Karpas-422 (cell line): ENCODE data around the gene PLAAT4. TPM values are rescaled to one million over a fixed set of nuclear protein-coding genes. Genes with fewer than 3 reads are reported as not detected.

Source experiments
- DNase-seq: peaks from one replicate; pipeline ENCODE4 v3.0.0-alpha.2; 2015
- H2AFZ ChIP-seq: fragments of 200-600 bp; sonication (generic); 2 replicates; pipeline ENCODE4 v1.6.1; 2014; ENCODE audit warnings: antibody characterized with exemption, low read length, mixed read lengths
- H3K27ac ChIP-seq: fragments of 200-600 bp; sonication (generic); 2 replicates; pipeline ENCODE4 v1.5.1; 2014; ENCODE audit warnings: mild to moderate bottlenecking, low read length, moderate library complexity
- H3K27me3 ChIP-seq: fragments of 200-600 bp; sonication (generic); 2 replicates; pipeline ENCODE4 v1.6.1; 2014; ENCODE audit warnings: low read length, mixed read lengths
- H3K36me3 ChIP-seq: fragments of 200-600 bp; sonication (generic); 2 replicates; pipeline ENCODE4 v1.6.1; 2014; ENCODE audit warnings: low read length, mixed read lengths; ENCODE audit not compliant: insufficient read depth
- H3K4me1 ChIP-seq: fragments of 200-600 bp; sonication (generic); 2 replicates; pipeline ENCODE4 v1.6.1; 2014; ENCODE audit warnings: mild to moderate bottlenecking, low read length, mixed read lengths
- H3K4me2 ChIP-seq: fragments of 200-600 bp; sonication (generic); 2 replicates; pipeline ENCODE4 v1.6.1; 2014; ENCODE audit warnings: low read length, low read depth, mild to moderate bottlenecking; ENCODE audit not compliant: poor library complexity, severe bottlenecking
- H3K4me3 ChIP-seq: fragments of 200-600 bp; sonication (generic); 2 replicates; pipeline ENCODE4 v1.5.1; 2014; ENCODE audit warnings: mild to moderate bottlenecking, antibody characterized with exemption, low read length, mixed read lengths
- H3K79me2 ChIP-seq: fragments of 200-600 bp; sonication (generic); 2 replicates; pipeline ENCODE4 v1.6.1; 2014; ENCODE audit warnings: mild to moderate bottlenecking, low read length, mixed read lengths
- H3K9ac ChIP-seq: fragments of 200-600 bp; sonication (generic); 2 replicates; pipeline ENCODE4 v1.6.0; 2014; ENCODE audit warnings: low read length
- H3K9me2 ChIP-seq: fragments of 200-600 bp; sonication (generic), shearing (Covaris generic); replicated peaks from 2 replicates; pipeline ENCODE4 v1.6.0; 2014; ENCODE audit warnings: mild to moderate bottlenecking, low read length, moderate library complexity; ENCODE audit not compliant: insufficient read depth
- H3K9me3 ChIP-seq: fragments of 300-700, 200-600 bp; sonication (generic); 2 replicates; pipeline ENCODE4 v1.6.1; 2014; ENCODE audit warnings: low read length, mixed read lengths
- H4K20me1 ChIP-seq: fragments of 200-600 bp; sonication (generic); 2 replicates; pipeline ENCODE4 v1.6.1; 2014; ENCODE audit warnings: mild to moderate bottlenecking, antibody characterized with exemption, low read length, low read depth; ENCODE audit not compliant: insufficient read depth
- total RNA-seq: library from RNA; depleted of rRNA; stranded (reverse); fragments of >200 nt; shearing (Covaris generic); gene quantifications from 2 replicates; pipeline ENCODE4 v1.2.3, GENCODE V29; 2014; ENCODE audit warnings: low replicate concordance

PLAAT4 gene
- total RNA-seq, 1 experiment from 2014 or later, result not detected

DNA sequence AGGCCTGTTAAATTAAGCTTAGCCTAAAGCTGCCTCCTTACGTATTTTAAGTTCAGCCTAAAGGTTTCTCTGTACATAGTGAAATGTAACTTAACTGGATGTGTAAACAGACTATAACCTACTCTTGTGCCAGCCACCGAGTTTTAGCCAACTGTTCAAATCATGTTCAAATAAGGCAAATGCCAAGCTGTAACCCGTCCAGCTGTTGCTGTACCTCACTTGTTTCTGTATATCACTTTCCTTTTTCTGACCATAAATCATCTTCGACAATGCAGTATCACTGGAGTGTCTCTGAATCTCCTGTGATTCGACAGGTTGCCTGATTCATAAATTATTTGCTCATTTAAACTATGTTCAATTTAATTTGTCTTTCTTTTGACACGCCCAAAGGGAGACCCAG is 41.6 kb upstream of the PLAAT4 start:
- Histone ChIP-seq H3K79me2 (no peaks in the 10 kb centered on the region), H3K27ac (no peak overlapping the region), H3K27me3 (no peaks in the 10 kb centered on the region), H3K9ac (no peak overlapping the region), H2AFZ (no peak overlapping the region), H3K9me3 (peaks cover 1% of the 10 kb centered on the region), H3K4me1 (no peaks in the 10 kb centered on the region), H4K20me1 (no peaks in the 10 kb centered on the region), H3K9me2 (no peaks in the 10 kb centered on the region), H3K36me3 (no peaks in the 10 kb centered on the region), H3K4me2 (no peak overlapping the region), H3K4me3 (no peak overlapping the region)
- no peak for DNase-seq

DNA sequence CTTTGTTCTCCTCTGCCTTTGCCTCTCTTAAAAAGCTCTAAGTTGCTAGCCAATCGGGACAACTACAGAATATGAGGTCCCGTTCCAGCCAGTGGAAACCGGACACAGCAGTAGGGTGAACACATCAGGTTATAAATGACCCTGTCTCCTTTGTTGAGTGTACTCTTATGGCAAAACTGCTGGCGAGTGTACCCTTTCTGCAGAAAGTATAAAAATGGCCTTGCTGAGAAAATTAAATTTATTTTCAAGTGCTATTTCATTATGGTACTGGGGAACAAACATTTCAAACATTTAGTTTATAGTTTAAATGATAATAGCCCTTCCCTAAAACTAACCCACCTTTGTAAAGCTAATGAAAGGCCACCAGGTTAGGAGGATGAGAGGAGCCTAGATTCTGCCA is 36.7 kb upstream of the PLAAT4 start:
- H3K4me2 ChIP-seq, result no peak overlapping the region
- H3K9me3 ChIP-seq, result peaks cover 7% of the 10 kb centered on the region
- no peak for DNase-seq
- no peak overlapping the region for H3K27ac ChIP-seq
- no peaks in the 10 kb centered on the region for H3K4me1 ChIP-seq
- no peak overlapping the region for H3K4me3 ChIP-seq
- no peak overlapping the region for H3K9ac ChIP-seq
- H2AFZ ChIP-seq, result no peak overlapping the region
- no peaks in the 10 kb centered on the region for H3K9me2 ChIP-seq
- peaks cover 3% of the 10 kb centered on the region; the same call in 1 of the 2 replicates for H3K36me3 ChIP-seq
- no peaks in the 10 kb centered on the region for H3K27me3 ChIP-seq
- H4K20me1 ChIP-seq, result no peaks in the 10 kb centered on the region
- H3K79me2 ChIP-seq, result no peaks in the 10 kb centered on the region

DNA sequence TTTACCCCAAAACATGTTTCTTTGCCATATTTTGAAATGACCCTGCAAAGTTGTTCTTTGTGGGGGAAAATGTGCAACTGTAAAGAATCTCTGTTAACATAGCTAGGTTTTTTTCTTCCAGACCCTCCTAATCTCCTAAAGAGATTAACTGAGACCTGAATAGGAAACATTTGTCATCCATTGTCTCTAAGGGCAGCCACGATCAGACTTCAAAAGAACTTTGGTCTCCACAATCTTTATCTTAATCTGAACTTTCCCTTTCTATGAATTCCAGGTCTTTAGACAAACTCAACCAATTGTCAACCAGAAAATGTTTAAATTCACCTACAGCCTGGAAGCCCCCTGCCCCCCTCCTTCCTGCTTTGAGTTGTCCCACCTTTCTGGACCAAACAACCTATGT is 35.4 kb upstream of the PLAAT4 start:
- Histone ChIP-seq H3K79me2 (no peaks in the 10 kb centered on the region), H3K9ac (no peak overlapping the region), H3K4me1 (no peaks in the 10 kb centered on the region), H3K27ac (no peak overlapping the region), H3K9me3 (peaks cover 7% of the 10 kb centered on the region), H3K4me3 (no peak overlapping the region), H3K36me3 (peaks cover 3% of the 10 kb centered on the region; the same call in 1 of the 2 replicates), H3K4me2 (no peak overlapping the region), H4K20me1 (no peaks in the 10 kb centered on the region), H3K27me3 (no peaks in the 10 kb centered on the region), H2AFZ (no peak overlapping the region), H3K9me2 (no peaks in the 10 kb centered on the region)
- no peak for DNase-seq

DNA sequence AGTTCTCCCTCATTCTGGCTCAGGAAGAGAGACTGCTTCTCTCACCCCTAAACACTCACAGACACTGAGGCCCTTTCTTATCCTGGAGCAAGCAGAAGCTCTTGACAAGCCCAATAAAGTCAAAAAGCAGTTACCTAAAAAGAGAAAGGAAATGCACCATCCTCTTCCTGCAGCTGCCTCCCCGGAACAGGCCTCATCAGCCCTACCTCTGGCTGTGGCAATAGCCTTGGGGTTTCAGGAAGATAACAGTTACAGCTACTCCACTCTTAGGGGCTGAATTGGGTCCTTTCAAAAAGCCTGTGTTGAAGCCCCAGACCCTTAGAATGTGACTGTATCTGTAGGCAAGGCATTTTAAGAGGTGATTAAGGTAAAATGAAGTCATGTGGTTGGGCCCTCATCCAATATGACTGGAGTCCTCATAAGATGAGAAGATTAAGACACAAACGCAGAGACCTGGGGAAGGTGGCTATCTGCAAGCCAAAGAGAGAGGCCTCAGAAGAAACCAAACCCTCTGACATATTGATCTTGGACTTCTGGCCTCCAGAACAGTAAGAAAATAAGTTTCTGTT is 34.3 kb upstream of the PLAAT4 start:
- no peak for DNase-seq
- H4K20me1 ChIP-seq, result no peaks in the 10 kb centered on the region
- H3K27ac ChIP-seq, result no peak overlapping the region
- H2AFZ ChIP-seq, result 0 out of 2 replicates have a peak overlapping the region, but pooled peaks have one; percentile 36
- no peaks in the 10 kb centered on the region for H3K9me2 ChIP-seq
- peaks cover 7% of the 10 kb centered on the region for H3K9me3 ChIP-seq
- H3K4me2 ChIP-seq, result no peak overlapping the region
- H3K9ac ChIP-seq, result no peak overlapping the region
- no peaks in the 10 kb centered on the region for H3K79me2 ChIP-seq
- H3K36me3 ChIP-seq, result peaks cover 3% of the 10 kb centered on the region; the same call in 1 of the 2 replicates
- no peaks in the 10 kb centered on the region for H3K27me3 ChIP-seq
- no peak overlapping the region for H3K4me3 ChIP-seq
- no peaks in the 10 kb centered on the region for H3K4me1 ChIP-seq

DNA sequence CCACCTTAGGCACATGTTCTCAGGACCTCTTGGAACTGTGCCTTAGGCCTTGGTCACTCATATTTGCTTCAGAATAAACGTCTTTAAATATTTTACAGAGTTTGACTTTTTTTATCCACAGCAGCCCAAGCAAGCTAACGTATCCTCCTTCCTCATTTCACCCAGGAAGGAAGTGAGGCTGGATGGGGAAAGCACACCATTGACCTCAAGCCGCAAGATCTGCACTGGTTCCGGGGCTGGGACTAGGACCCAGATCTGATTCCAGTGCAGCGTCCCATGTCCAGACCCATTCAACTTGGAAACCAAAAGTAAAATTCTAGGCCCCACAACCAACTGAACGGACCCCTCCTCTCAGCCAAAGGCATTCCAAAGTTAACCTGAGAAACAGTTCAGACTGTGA is 33.1 kb upstream of the PLAAT4 start:
- DNase-seq, result no peak
- Histone ChIP-seq H3K79me2 (no peaks in the 10 kb centered on the region), H3K9me3 (peaks cover 7% of the 10 kb centered on the region), H3K4me3 (no peak overlapping the region), H3K4me1 (no peaks in the 10 kb centered on the region), H3K27me3 (no peaks in the 10 kb centered on the region), H3K36me3 (peaks cover 3% of the 10 kb centered on the region; the same call in 1 of the 2 replicates), H3K27ac (no peak overlapping the region), H3K9ac (no peak overlapping the region), H3K9me2 (no peaks in the 10 kb centered on the region), H2AFZ (no peak overlapping the region), H3K4me2 (no peak overlapping the region), H4K20me1 (no peaks in the 10 kb centered on the region)

DNA sequence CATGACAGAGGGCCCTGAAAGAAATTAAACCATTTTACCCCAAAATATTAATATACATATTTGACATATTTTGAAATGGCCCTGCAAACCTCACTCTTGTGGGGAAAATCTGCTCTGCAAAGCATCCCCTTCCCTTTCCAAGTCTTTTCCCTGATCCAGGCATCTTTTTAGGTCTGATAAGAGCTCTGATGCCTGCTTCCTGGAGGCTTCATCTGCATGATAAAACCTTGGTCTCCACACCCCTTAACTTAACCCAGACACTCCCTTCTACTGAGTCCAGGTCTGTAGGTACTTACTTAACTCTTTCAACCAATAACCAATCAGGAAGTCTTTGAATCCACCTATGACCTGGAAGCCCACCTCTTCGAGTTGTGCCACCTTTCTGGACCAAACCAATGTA is 32.6 kb upstream of the PLAAT4 start:
- H3K36me3 ChIP-seq, result peaks cover 3% of the 10 kb centered on the region; the same call in 1 of the 2 replicates
- no peaks in the 10 kb centered on the region for H3K27me3 ChIP-seq
- H3K4me2 ChIP-seq, result no peak overlapping the region
- no peak overlapping the region for H3K27ac ChIP-seq
- no peak overlapping the region for H3K4me3 ChIP-seq
- no peaks in the 10 kb centered on the region for H3K9me2 ChIP-seq
- no peaks in the 10 kb centered on the region for H3K4me1 ChIP-seq
- peaks cover 7% of the 10 kb centered on the region for H3K9me3 ChIP-seq
- DNase-seq, result no peak
- no peaks in the 10 kb centered on the region for H4K20me1 ChIP-seq
- H3K79me2 ChIP-seq, result no peaks in the 10 kb centered on the region
- no peak overlapping the region for H3K9ac ChIP-seq
- no peak overlapping the region for H2AFZ ChIP-seq

DNA sequence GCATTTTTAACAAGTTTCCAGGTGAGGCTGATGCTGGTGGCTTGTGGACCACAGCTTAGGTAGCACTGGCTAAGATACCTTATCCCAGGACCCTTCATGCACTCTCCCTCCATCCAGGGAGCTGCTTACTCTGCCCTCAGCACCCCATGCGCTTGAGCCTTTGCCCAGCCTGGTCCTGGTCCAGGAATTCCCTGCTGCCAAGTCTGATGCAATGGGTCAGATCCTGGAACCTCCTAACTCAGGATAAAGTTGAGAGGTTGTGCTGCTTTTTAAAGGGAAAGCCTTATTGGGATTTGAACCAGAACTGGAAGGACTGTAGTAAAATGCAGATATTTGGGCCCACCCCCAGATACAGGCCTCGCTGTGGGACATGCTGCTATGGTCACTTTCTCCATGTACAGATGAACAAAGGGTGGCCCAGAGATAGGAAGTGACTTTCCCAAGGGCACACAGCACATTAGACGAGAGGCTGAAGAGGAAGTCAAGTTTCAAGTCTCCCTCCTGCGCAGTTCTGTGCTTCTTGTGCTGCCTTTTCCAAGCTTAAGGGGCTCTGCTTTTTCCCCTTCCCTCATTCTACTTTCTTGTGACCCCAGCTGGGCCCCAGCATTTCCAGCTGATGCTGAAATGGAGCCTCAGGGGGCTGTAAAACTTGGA is 31.5 kb upstream of the PLAAT4 start:
- peaks cover 3% of the 10 kb centered on the region; the same call in 1 of the 2 replicates for H3K36me3 ChIP-seq
- H3K9ac ChIP-seq, result no peak overlapping the region
- no peaks in the 10 kb centered on the region for H4K20me1 ChIP-seq
- no peak overlapping the region for H2AFZ ChIP-seq
- no peak for DNase-seq
- no peaks in the 10 kb centered on the region for H3K4me1 ChIP-seq
- peaks cover 4% of the 10 kb centered on the region for H3K9me3 ChIP-seq
- no peaks in the 10 kb centered on the region for H3K27me3 ChIP-seq
- H3K9me2 ChIP-seq, result no peaks in the 10 kb centered on the region
- H3K79me2 ChIP-seq, result no peaks in the 10 kb centered on the region
- H3K4me3 ChIP-seq, result no peak overlapping the region
- H3K27ac ChIP-seq, result no peak overlapping the region
- H3K4me2 ChIP-seq, result no peak overlapping the region

DNA sequence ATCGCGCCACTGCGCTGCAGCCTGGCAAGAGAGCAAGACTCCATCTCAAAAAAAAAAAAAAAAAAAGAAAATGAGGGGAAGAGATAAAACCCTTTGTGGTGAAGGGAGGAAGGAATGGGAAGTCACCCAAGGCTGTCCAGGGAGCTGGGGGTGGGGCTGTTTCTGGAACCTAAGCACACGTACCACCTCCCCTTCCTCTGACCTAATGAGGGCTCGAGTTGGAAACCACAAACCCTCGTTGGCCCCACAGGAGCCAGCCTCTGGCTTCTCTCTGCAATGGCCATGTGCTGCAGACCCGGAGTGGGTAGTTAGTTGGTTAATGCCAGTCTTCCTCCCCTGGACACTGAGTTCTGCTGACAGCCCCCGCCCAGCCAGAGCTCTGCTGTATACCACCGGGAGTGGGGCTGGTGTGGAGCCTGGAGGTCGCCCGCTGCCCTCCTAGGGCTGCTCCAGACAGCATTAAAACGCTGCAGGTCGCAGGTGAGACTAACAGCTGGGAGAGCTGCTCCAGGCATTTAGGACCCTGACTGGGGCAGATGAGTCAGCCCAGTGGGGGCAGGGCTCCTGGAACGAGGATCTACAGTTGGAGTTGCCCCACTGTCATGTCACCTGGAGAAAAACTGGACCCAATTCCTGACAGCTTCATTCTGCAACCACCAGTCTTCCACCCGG is 30.6 kb upstream of the PLAAT4 start, which contains the start of gene LGALS12:
Gene LGALS12, plus strand, starts transcription at position 228 of the 672 bp plus-strand sequence. Its CDS starts 375 bp downstream, at position 603.
- Histone ChIP-seq H2AFZ (no peak within 1 kb of the TSS), H3K27me3 (no peaks in the 10 kb centered on the region), H3K27ac (no peak within 1 kb of the TSS), H3K4me2 (no peak within 1 kb of the TSS), H3K4me1 (no peaks in the 10 kb centered on the region), H3K79me2 (no peaks in the 10 kb centered on the region), H3K9ac (no peak within 1 kb of the TSS), H3K36me3 (no peaks in the 10 kb centered on the region), H4K20me1 (no peaks in the 10 kb centered on the region), H3K9me3 (no peaks in the 10 kb centered on the region), H3K4me3 (no peak within 1 kb of the TSS), H3K9me2 (no peaks in the 10 kb centered on the region)
- no peak for DNase-seq
